ENCODE data around the gene EIF6. TPM values are rescaled to one million over a fixed set of nuclear protein-coding genes. Genes with fewer than 3 reads are reported as not detected.

EIF6 gene
- total and polyA plus RNA-seq, 9 of the 15 experiments (the other 6 are each of a cell fraction or from before 2014, with no cell fraction given), result 165 to 832 (median 229) TPM

- TF ChIP-seq E2F4 (CRISPR knock-in tag; IDR thresholded peaks at IDR 0.05; ENCODE audit: low read depth) (no peak), NFE2 (IDR thresholded peaks at IDR 0.05; ENCODE audit: low read depth) (peak; percentile 91), ETS1 (conservative IDR thresholded peaks at IDR 0.05; ENCODE audit: control insufficient read depth, low read depth, low read length) (no peak), MED1 (CRISPR knock-in tag; IDR thresholded peaks at IDR 0.05; ENCODE audit: borderline replicate concordance) (no peak)
These were observed 27.7 kb upstream of the EIF6 start (continued) for GRCh38 chr20:35312318-35312717.

- Histone ChIP-seq H2AFZ (ENCODE audit: low read depth, low read length) (no peak overlapping the region), H3K27me3 (ENCODE audit: control insufficient read depth in 2 of 2, insufficient read depth in 2 of 2, low read length in 2 of 2) (no peaks in the 10 kb centered on the region), H3K79me2 (ENCODE audit: control insufficient read depth, insufficient read depth, low read length) (no peaks in the 10 kb centered on the region), H3K4me3 (no peak overlapping the region), H3K27ac (ENCODE audit: extremely low read depth, low read depth, low read length) (peak overlapping the region; percentile 22; the same call in 1 of the 3 replicates), H4K20me1 (replicated peaks; ENCODE audit: control insufficient read depth, insufficient read depth, low read length) (no peaks in the 10 kb centered on the region), H3K9me3 (replicated peaks; ENCODE audit: control insufficient read depth, insufficient read depth, low read depth, low read length) (no peaks in the 10 kb centered on the region), H3K9me1 (ENCODE audit: control insufficient read depth, insufficient read depth, low read length) (no peaks in the 10 kb centered on the region), H3K4me2 (ENCODE audit: insufficient read depth, low read length) (no peak overlapping the region), H3K9ac (ENCODE audit: insufficient read depth in 1 of 2, low read depth in 2 of 2, low read length in 2 of 2) (no peak overlapping the region), H3K36me3 (ENCODE audit: control insufficient read depth, insufficient read depth, low read length) (peaks cover 10% of the 10 kb centered on the region; the same call in 2 of the 3 replicates), H3K4me1 (replicated peaks in 1 of 2; ENCODE audit: control insufficient read depth in 2 of 2, insufficient read depth in 2 of 2, low read length in 2 of 2) (peaks cover 0 to 16% of the 10 kb centered on the region in 2 experiments; a peak in 4 of 5 replicates)
- DNase-seq (ENCODE audit: extremely low read depth in 1 of 4, low spot score in 3 of 4), result no peak
- ChIA-PET POLR2A (interaction anchor here (1.0 kb wide), 1 partner anchor 28 kb away, joined by 3 read pairs; the partner anchor contains the start of gene EIF6), CTCF (ENCODE audit: low intra/inter-chr PET ratio) (no interaction called here)
- in situ Hi-C loops (cut with MboI) (loop anchor here (25.0 kb wide), 1 partner anchor 125 kb away; the partner anchor contains the start of gene GDF5), intact Hi-C loops (cut with micrococcal nuclease) (no loop called here)
- no TSS peak for BruUV-seq (replicated peaks)
- 53% methylated on average over 5 of the region's 5 CpGs for WGBS (ENCODE audit: insufficient coverage, low coverage, missing lambda C conversion rate)
- no peak for TF ChIP-seq RBM34 (IDR thresholded peaks at IDR 0.05; ENCODE audit: borderline replicate concordance, insufficient read depth, low read length)
- TF ChIP-seq FOSL1 (tag; conservative IDR thresholded peaks at IDR 0.05), result peak; percentile 2; the same call in 1 of the 2 replicates
- TF ChIP-seq ZNF75A (CRISPR knock-in tag; IDR thresholded peaks at IDR 0.05), result no peak
- 0 out of 2 replicates have a peak, but pooled peaks have one; percentile 12 for TF ChIP-seq BACH1 (tag; IDR thresholded peaks at IDR 0.05)
- no peak for TF ChIP-seq MNT (conservative IDR thresholded peaks at IDR 0.05)
- FAIRE-seq, result no peak
- ATAC-seq, result no peak
These were observed 27.2 kb upstream of the EIF6 start for GRCh38 chr20:35311822-35312221.

Measured in K562 (cell line).